ENCODE results near the gene PLEKHJ1.

DNA sequence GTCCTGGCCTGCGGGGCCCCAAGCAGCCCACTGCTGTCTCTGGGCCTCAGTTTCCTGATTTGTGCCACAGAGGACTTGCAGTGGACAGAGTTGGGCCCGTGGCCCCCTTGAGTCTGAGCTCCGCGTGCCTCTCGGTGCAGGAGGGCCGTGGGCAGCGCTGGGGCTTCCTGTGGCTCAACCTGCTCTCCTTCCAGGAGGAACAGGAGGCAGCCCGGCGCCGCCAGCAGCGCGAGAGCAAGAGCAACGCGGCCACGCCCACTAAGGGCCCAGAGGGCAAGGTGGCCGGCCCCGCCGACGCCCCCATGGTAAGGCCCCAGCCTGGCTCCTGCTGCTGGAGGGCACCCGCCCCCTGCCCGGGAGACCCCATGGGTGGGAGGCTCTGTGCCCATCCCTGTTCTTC, 25.9 kb downstream of the PLEKHJ1 start:
- TF ChIP-seq POLR2A (IDR thresholded peaks at IDR 0.05; ENCODE audit: low read depth, low read length) (no peak), TAF1 (IDR thresholded peaks at IDR 0.05; ENCODE audit: borderline replicate concordance, low read depth, low read length) (no peak), POLR2AphosphoS5 (IDR thresholded peaks at IDR 0.05; ENCODE audit: low read depth, low read length) (no peak)
